ENCODE data around the gene SCYGR5. TPM values are rescaled to one million over a fixed set of nuclear protein-coding genes. Genes with fewer than 3 reads are reported as not detected.

Gene SCYGR5
- total RNA-seq, 1 experiment from 2014 or later = not detected

- H3K9me2 ChIP-seq (ENCODE audit: insufficient read depth) = no peaks in the 10 kb centered on the region
- no peaks in the 10 kb centered on the region for H3K36me3 ChIP-seq (ENCODE audit: control insufficient read depth in 1 of 2, insufficient read depth in 2 of 2, low read length in 2 of 2)
- DNase-seq (ENCODE audit: low read depth, low spot score) (no peak), ATAC-seq (no peak)
- ChIA-PET RAD21 (ENCODE audit: low non-redundant PET in 1 of 2, low total read pairs in 2 of 2, uncharacterized antibody in 2 of 2, unreplicated experiment in 2 of 2) (no interaction called here), CTCF (interaction anchor here (1.2 kb wide), 1 partner anchor 24 kb away, joined by 4 read pairs; no protein-coding TSS in a partner anchor), POLR2A (no interaction called here)
- intact Hi-C loops (cut with micrococcal nuclease) = no loop called here
- H3K4me3 ChIP-seq (replicated peaks in 1 of 2; ENCODE audit: low read depth in 1 of 2, low read length in 2 of 2) = no peak overlapping the region
- H3K4me1 ChIP-seq (ENCODE audit: control insufficient read depth in 1 of 2, insufficient read depth in 2 of 2, low read length in 2 of 2) = no peaks in the 10 kb centered on the region
- H3K27ac ChIP-seq (ENCODE audit: low read depth, low read length) = no peak overlapping the region
- no peaks in the 10 kb centered on the region for H3K9me3 ChIP-seq (ENCODE audit: control insufficient read depth in 1 of 2, insufficient read depth in 1 of 2, low read depth in 1 of 2, low read length in 2 of 2)
- no peak overlapping the region for H3K9ac ChIP-seq (ENCODE audit: low read length)
- H2AFZ ChIP-seq (ENCODE audit: low read depth, low read length, poor library complexity, severe bottlenecking) = no peak overlapping the region
- no peaks in the 10 kb centered on the region for H3K27me3 ChIP-seq (ENCODE audit: insufficient read depth, low read length)
- H4K20me1 ChIP-seq (ENCODE audit: insufficient read depth) = no peaks in the 10 kb centered on the region
- TF ChIP-seq POLR2AphosphoS5 (IDR thresholded peaks at IDR 0.05; ENCODE audit: low read depth, low read length) = no peak
- no peak for TF ChIP-seq CEBPB (IDR thresholded peaks at IDR 0.05; ENCODE audit: low read depth)
- no peak for TF ChIP-seq ATF3 (IDR thresholded peaks at IDR 0.05)
- no peak for TF ChIP-seq SP1 (IDR thresholded peaks at IDR 0.05; ENCODE audit: low read depth)
- TF ChIP-seq SRF (IDR thresholded peaks at IDR 0.05; ENCODE audit: low read depth) = no peak
- TF ChIP-seq CBX3 (IDR thresholded peaks at IDR 0.05; ENCODE audit: low read depth) = no peak
- TF ChIP-seq ZBTB33 (IDR thresholded peaks at IDR 0.05; ENCODE audit: extremely low read depth, insufficient replicate concordance, low read length) = no peak
- no peak for TF ChIP-seq EZH2phosphoT487 (IDR thresholded peaks at IDR 0.05; ENCODE audit: borderline replicate concordance)
- TF ChIP-seq YY1 (IDR thresholded peaks at IDR 0.05; ENCODE audit: extremely low read depth, insufficient replicate concordance, low read depth, low read length) = no peak
- TF ChIP-seq EGR1 (IDR thresholded peaks at IDR 0.05; ENCODE audit: low read depth) = no peak
- no peak for TF ChIP-seq TCF7L2 (IDR thresholded peaks at IDR 0.05; ENCODE audit: borderline replicate concordance, extremely low read depth, insufficient read depth, insufficient read length)
- no peak for TF ChIP-seq CTCF (IDR thresholded peaks at IDR 0.05 in 2 of 3, conservative IDR thresholded peaks at IDR 0.05 in 1 of 3; ENCODE audit: borderline replicate concordance in 1 of 3, insufficient read depth in 1 of 3, low read depth in 2 of 3, low read length in 2 of 3)
- no peak for TF ChIP-seq REST (IDR thresholded peaks at IDR 0.05; ENCODE audit: low read depth)
- TF ChIP-seq ELF1 (IDR thresholded peaks at IDR 0.05; ENCODE audit: borderline replicate concordance, low read depth) = no peak
- TF ChIP-seq SIN3A (IDR thresholded peaks at IDR 0.05; ENCODE audit: low read depth) = no peak
- H3K4me2 ChIP-seq (ENCODE audit: low read length) = no peak overlapping the region
- no TSS peak for BruUV-seq (replicated peaks)
- H3K79me2 ChIP-seq (ENCODE audit: insufficient read depth, low read length) = no peaks in the 10 kb centered on the region
Observed at GRCh38 chr2:227634201-227634600, 32.4 kb upstream of the SCYGR5 start.

Data from HCT116 (cell line).